Heart right ventricle (tissue), 16 donors: Measurements from ENCODE around the gene PSMB9. TPM values are rescaled to one million over a fixed set of nuclear protein-coding genes. Genes with fewer than 3 reads are reported as not detected.

Experiments used
- ATAC-seq, 8 donors: fragments of 200-7000 bp; cut with Tn5 transposase; one replicate each; pipeline ENCODE4 v1.9.1; 2020; ENCODE audit warnings: mild to moderate bottlenecking in 8 of 8, moderate library complexity in 8 of 8, moderate number of reproducible peaks in 1 of 8
- DNase-seq, 2 donors: peaks; one replicate each; pipeline ENCODE4 v3.0.0-alpha.2; 2020
- H3K27ac ChIP-seq, 10 donors: fragments of 200-600 bp; sonication (generic) in 2 of 10; one replicate each; pipeline versions ENCODE4 v1.5.0 to v1.8.0; 2020 to 2022; ENCODE audit warnings: mild to moderate bottlenecking in 3 of 10
- H3K27me3 ChIP-seq, 7 donors: fragments of 200-600 bp; one replicate each; pipeline ENCODE4 v1.8.0; 2021 to 2022; ENCODE audit warnings: mild to moderate bottlenecking in 2 of 7
- H3K36me3 ChIP-seq, 9 donors: fragments of 200-600 bp; sonication (generic) in 1 of 9; one replicate each; pipeline versions ENCODE4 v1.5.0 to v1.8.0; 2020 to 2022; ENCODE audit warnings: mild to moderate bottlenecking in 2 of 9
- H3K4me1 ChIP-seq, 9 donors: fragments of 200-600 bp; sonication (generic) in 1 of 9; one replicate each; pipeline versions ENCODE4 v1.5.0 to v1.8.0; 2020 to 2022; ENCODE audit warnings: mild to moderate bottlenecking in 4 of 9
- H3K4me3 ChIP-seq, 10 donors: fragments of 200-600 bp; sonication (generic) in 2 of 10; one replicate each; pipeline versions ENCODE4 v1.5.0 to v1.8.0; 2020 to 2022; ENCODE audit warnings: mild to moderate bottlenecking in 7 of 10, moderate library complexity in 2 of 10
- H3K9me3 ChIP-seq, 11 donors: fragments of 200-600 bp in 10 of 11; sonication (generic) in 2 of 11; one replicate each; pipeline versions ENCODE4 v1.5.0 to v1.8.0; 2013 to 2022; ENCODE audit warnings: mild to moderate bottlenecking in 2 of 11, control low read depth in 1 of 11, moderate library complexity in 1 of 11
- WGBS, 2 donors: extraction: QIAGEN DNeasy Blood & Tissue Kit; methylation state at CpG; one replicate each; pipeline ENCODE4 v1.1.7; 2013; ENCODE audit warnings: inconsistent platforms in 1 of 2; 5-methylcytosine and 5-hydroxymethylcytosine counted together
- intact Hi-C, 10 donors: fragments of 100-400 bp; cut with DNase I; formaldehyde crosslinking; loops; one replicate each; pipeline versions ENCODE4 v1.11.1 to v1.14.2; 2022
- polyA plus RNA-seq, 2 donors: library from polyadenylated mRNA; stranded (reverse); fragments of 200-250 nt; gene quantifications; one replicate each; pipeline ENCODE4 v1.2.3, GENCODE V29; 2013
- total RNA-seq, 10 donors: library from RNA; stranded (reverse); fragmentation: NEBNext Ultra II Directional in 3 of 10; extraction: Animal tissue kit (Norgen Biotek cat#: 25700) in 3 of 10; gene quantifications; one replicate each; pipeline versions ENCODE4 v1.2.1 to v1.2.4, GENCODE V29; 2021 to 2023
- TF ChIP-seq, protein P1 (sequence below), 9 donors: fragments of 200-600 bp; sonication (generic) in 2 of 9; IDR thresholded peaks; one replicate each; pipeline versions ENCODE4 v1.5.0 to v1.8.0; 2021 to 2022; ENCODE audit warnings: antibody characterized with exemption in 9 of 9, mild to moderate bottlenecking in 5 of 9, moderate library complexity in 1 of 9
- donor health status: Arrhythmogenic right ventricular cardiomyopathy.
- donor health status: ischemic (EF 13 %, LVEDD 7.1; RV severe dilation, severe dysfunction).
- donor health status: healthy with polysubstance abuse.
- donor health status: DM: no; HTN: yes; CAD: no.
- donor health status: DM: no; HTN: no; CAD: no.
- donor health status: ischemic (EF 25% LVEDD 6.9; RV normal size, moderate dysfunction).
- donor health status: ischemic (EF 25% LVEDD 5.7; RV mildly dilated, moderate dysfunction).
- donor health status: healthy.
- donor health status: DM: yes; HTN: yes; CAD: no.
- donor health status: Ischemic cardiomyopathy.
- donor health status: ischemic (EF 35%, LVEDD 5.7; RV mildly dilated, moderate dysfunction).
- donor health status: nonischemic (EF 11% LVEDD 7.7; RV severe dilation, severe dysfunction).
- donor health status: DM: yes; HTN: yes; CAD: no.
- donor health status: PGD.
- donor health status: ischemic (EF 29% LVEDD 5.4; RV normal size, mild dysfunction).
- donor health status: nonischemic (EF 23%, LVEDD 6.1; RV moderate dilation, normal function).

The PSMB9 gene
- total and polyA plus RNA-seq, 12 donors = 10.0 to 198 (median 16.5) TPM

DNA sequence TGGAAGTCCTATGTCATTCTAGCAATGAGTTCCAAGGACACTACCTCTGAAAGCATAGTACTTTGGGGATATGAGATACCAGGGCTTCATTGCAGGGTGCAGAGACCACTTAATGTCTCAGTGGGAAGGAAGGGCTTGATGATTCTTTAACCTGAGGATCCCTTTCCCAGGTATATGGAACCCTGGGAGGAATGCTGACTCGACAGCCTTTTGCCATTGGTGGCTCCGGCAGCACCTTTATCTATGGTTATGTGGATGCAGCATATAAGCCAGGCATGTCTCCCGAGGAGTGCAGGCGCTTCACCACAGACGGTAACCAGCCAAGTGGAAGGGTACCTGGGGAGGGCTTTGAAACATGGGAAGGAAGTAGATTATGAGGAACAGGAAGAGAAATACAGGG lies 4.2 kb downstream of the PSMB9 start:
- no peak overlapping the region for H3K27ac ChIP-seq
- H3K4me1 ChIP-seq = peaks cover 0 to 57% (median 14%) of the 10 kb centered on the region in 9 donors
- WGBS, 2 donors = 81 to 87% methylated on average over 5 of the region's 5 CpGs
- DNase-seq = no peak
- intact Hi-C loops = no loop called here
- TF ChIP-seq, protein P1, sequence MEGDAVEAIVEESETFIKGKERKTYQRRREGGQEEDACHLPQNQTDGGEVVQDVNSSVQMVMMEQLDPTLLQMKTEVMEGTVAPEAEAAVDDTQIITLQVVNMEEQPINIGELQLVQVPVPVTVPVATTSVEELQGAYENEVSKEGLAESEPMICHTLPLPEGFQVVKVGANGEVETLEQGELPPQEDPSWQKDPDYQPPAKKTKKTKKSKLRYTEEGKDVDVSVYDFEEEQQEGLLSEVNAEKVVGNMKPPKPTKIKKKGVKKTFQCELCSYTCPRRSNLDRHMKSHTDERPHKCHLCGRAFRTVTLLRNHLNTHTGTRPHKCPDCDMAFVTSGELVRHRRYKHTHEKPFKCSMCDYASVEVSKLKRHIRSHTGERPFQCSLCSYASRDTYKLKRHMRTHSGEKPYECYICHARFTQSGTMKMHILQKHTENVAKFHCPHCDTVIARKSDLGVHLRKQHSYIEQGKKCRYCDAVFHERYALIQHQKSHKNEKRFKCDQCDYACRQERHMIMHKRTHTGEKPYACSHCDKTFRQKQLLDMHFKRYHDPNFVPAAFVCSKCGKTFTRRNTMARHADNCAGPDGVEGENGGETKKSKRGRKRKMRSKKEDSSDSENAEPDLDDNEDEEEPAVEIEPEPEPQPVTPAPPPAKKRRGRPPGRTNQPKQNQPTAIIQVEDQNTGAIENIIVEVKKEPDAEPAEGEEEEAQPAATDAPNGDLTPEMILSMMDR (IDR thresholded peaks at IDR 0.05) = no peak
- H3K27me3 ChIP-seq = no peaks in the 10 kb centered on the region
- no peaks in the 10 kb centered on the region for H3K9me3 ChIP-seq
- H3K36me3 ChIP-seq = peaks cover 0 to 63% (median 18%) of the 10 kb centered on the region in 9 donors
- no peak for ATAC-seq
- H3K4me3 ChIP-seq = no peak overlapping the region

DNA sequence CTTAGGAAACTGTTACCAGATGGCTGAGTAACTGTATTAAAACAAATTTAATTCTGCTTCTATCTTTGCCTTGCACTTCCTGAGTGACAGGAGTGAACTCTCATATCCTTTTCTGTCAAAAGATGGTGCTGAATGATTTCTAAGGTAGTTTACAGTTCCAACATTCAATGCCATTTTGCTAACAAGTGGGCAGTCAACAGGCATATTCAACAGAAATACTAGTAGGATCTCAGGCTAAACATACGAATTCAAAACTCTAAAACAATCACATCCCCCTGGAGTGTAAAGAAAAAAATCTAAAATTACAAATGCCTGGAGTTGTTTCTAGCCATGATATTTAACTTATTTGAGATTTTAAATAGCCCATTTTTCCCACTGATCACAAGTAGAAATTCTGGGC lies 6.7 kb downstream of the PSMB9 start:
- Histone ChIP-seq H3K4me1 (peaks cover 0 to 46% (median 5%) of the 10 kb centered on the region in 9 donors), H3K9me3 (no peaks in the 10 kb centered on the region), H3K36me3 (peaks cover 0 to 73% (median 18%) of the 10 kb centered on the region in 9 donors), H3K27me3 (no peaks in the 10 kb centered on the region), H3K4me3 (no peak overlapping the region), H3K27ac (no peak overlapping the region)
- 85 to 93% methylated on average over 1 of the region's 1 CpG for WGBS, 2 donors
- no peak for DNase-seq
- intact Hi-C loops = loop anchor here in 6 of 10 donors (5.0 to 10.0 kb wide), 2 partner anchors 33 to 446 kb away; no protein-coding TSS in a partner anchor
- no peak for ATAC-seq
- TF ChIP-seq, protein P1 (IDR thresholded peaks at IDR 0.05) = no peak

DNA sequence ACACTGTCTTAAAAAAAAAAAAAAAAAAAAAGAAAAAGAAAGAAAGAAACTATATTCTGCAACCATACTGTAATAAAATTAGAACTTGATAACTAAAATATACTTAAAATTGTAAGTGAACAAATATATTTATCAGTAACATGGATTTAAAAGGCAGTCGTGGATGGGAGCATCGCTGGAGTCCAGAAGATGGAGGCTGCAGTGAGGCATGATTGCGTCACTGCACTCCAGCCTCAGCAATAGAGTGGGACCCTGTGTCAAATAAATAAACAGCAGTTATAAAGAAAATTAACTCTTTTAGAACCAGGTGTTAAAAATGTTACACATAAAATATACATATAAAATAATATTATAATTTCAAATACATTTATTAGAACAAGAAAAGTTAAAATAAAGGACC lies 8.7 kb downstream of the PSMB9 start:
- no peak overlapping the region for H3K4me3 ChIP-seq

DNA sequence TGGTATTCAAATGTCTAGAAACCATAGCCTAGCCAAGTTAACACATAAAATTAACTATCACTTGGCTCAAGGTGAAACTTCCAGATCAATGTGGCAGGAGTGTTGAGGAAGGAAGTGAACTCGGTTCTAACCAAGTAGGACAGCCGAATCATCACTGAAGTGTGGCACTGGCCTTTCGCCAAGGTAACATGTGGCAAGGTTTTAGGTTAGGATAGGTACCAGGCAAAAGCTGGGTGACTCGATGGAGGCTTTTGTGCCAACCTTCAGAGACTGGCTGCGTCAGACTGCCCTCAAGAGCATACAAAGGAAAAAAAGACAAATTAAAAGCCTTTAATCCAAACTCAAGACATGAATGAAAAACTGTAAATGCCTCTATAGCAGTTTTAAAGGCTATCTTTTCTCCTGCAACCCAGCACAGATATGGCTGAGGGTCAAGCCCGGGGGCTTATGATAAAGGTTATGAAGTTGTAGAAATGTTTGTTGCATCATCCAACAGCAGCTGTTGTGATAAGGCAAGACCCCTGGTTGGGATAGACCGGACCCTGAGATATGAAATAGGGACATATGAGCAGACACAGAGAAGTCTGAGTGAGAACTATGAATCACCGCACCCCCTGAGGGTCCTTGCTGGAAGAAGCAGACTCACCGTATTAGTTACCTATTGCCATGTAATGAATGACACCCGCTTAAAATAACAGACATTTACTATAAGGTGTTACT lies 11.9 kb downstream of the PSMB9 start:
- WGBS, 2 donors = 68 to 73% methylated on average over 10 of the region's 10 CpGs
- Histone ChIP-seq H3K9me3 (no peaks in the 10 kb centered on the region), H3K27me3 (peaks cover 0 to 13% (median 0%) of the 10 kb centered on the region in 7 donors), H3K4me3 (no peak overlapping the region), H3K36me3 (peaks cover 0 to 26% (median 0%) of the 10 kb centered on the region in 9 donors), H3K4me1 (peaks cover 0 to 26% (median 0%) of the 10 kb centered on the region in 9 donors), H3K27ac (no peak overlapping the region)
- ATAC-seq (no peak), DNase-seq (no peak)
- TF ChIP-seq, protein P1 (IDR thresholded peaks at IDR 0.05) = no peak
- intact Hi-C loops = loop anchor here in 9 of 10 donors (2.0 to 10.0 kb wide), 6 partner anchors 27 to 454 kb away; partner anchors contain the start of gene TAP2 (in 1 of the 9)

More for the DNA sequence above, 8.7 kb downstream of the PSMB9 start:
- Histone ChIP-seq H3K27me3 (no peaks in the 10 kb centered on the region), H3K36me3 (peaks cover 0 to 58% (median 18%) of the 10 kb centered on the region in 9 donors), H3K4me1 (peaks cover 0 to 35% (median 0%) of the 10 kb centered on the region in 9 donors), H3K9me3 (no peaks in the 10 kb centered on the region), H3K27ac (no peak overlapping the region)
- WGBS, 2 donors = 84 to 89% methylated on average over 3 of the region's 3 CpGs
- intact Hi-C loops = loop anchor here in 6 of 10 donors (5.0 to 10.0 kb wide), 2 partner anchors 35 to 448 kb away; no protein-coding TSS in a partner anchor
- DNase-seq = no peak
- ATAC-seq = no peak
- TF ChIP-seq, protein P1 (IDR thresholded peaks at IDR 0.05) = no peak
